ENCODE data around the gene CPEB1.

The CPEB1 gene

DNA sequence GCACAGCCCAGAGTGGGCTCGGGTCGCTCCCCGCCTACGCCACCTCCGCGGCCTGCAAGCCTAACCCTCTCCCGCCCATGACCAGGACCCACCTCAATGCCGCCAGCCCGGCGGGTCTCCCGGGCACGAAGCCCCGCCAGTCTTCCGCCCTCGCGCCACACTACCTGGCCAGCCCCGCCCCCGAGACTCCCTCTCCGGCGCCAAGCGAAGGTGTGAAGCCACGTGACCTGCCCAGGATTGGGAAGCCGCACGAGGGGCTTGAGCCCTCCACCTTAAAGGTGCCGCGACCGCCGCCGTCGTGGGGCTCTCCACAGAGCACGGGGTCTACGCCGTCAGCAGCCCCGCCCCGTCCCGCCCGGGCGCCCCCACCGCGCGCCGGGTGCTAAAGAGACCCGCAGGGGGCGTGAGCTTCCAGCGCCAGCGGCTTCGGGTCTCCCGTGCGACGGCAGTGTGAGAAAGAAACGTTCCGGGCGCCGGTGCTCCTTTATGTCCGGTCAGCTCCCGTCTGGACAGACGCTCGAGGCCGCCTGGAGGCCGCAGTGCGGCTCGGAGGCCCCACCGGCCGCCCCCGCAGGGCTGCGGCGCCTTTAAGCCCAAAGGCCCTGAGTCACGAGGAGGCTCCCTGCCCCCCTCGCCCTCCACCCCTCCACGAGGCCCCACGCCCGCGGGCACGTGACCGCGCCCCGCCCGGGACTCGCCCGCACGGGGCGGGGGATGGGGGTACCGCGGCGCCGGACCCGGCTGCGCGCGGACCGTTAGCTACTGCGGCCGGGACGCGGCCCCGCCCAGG, at the start of gene CPEB1:
Gene CPEB1 (minus strand): TSS at position 319 of the 790 bp plus-strand sequence. CDS start 18,904 bp downstream, outside the sequence.
- DNase-seq, result peak; percentile 31

DNA sequence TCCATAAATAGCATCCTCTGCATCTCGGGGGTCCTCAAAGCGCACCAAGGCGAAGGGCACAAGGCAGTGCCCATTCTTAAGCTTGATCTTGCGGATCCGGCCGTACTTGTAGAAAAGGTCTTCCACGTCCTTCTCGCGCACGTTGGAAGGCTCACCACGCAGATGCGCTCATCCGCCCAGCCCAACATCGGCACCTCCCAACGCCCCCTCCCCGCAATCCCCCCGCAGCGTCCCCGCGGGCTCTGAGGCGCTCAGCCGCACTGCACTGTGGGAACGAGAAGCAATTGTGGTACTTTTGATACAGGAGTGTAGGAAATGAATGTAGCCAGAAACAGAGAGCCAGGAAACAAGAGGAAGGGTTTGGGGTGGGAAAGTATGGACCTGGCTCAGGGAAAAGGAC, 45.0 kb upstream of the CPEB1 start:
- DNase-seq, result no peak

DNA sequence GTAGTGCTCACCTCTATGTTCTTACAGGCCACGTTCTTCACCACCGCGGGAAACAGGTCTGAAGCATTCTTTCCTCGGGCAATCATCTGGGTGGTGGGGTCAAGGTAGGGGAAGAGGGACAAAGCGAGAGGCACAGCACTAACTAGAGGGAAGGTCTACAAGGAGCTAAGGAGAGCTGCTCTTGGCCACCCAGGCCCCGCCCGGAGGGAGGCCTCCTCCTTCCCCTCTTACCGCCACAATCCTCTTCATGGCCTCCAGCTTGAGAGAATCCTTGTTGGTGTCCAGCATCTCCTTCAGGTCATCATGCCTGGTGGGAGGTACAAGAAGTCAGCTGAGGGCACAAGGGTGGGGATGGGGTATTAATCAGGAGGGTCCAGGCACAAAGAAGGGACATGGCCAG, 42.0 kb upstream of the CPEB1 start:
- no peak for DNase-seq

DNA sequence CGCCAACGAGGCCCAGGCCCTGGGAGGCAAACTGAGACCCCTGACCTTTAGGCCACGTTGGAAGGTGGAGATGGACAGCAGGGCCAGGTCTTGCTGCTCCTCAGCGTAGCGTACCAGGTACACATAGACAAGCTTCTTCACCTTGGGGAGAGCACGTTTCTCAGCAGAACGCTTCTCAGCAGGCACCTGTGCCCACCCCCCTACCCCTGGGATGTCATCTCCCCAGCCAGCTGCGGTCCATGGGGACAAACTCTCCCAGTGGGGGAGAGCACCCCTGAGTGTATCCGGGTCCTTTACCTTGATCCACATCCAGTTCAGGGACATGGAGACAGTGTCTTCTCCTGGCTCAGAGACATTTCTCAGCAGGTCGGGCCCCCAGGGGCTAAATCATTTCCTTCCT, 41.5 kb upstream of the CPEB1 start:
- DNase-seq, result no peak

DNA sequence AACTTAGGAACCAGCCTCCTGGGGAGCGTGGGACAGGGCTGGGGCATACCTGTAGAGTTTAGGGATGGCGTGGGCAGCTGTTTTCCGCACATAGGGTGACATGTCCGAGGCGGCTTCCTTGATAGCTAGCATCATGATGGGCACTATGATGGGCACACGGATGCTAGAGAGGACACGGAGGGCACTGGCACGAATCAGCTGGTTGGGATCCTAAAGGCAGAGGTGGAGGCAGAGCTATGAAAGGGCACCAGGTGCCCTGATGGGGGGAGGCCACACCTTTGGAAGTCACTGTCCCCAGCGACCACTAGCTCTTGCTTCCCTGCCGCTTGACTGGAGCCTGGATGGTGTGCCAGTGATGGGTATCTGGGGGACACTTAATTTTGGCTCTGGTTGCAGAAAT, 34.2 kb upstream of the CPEB1 start:
- no peak for DNase-seq

DNA sequence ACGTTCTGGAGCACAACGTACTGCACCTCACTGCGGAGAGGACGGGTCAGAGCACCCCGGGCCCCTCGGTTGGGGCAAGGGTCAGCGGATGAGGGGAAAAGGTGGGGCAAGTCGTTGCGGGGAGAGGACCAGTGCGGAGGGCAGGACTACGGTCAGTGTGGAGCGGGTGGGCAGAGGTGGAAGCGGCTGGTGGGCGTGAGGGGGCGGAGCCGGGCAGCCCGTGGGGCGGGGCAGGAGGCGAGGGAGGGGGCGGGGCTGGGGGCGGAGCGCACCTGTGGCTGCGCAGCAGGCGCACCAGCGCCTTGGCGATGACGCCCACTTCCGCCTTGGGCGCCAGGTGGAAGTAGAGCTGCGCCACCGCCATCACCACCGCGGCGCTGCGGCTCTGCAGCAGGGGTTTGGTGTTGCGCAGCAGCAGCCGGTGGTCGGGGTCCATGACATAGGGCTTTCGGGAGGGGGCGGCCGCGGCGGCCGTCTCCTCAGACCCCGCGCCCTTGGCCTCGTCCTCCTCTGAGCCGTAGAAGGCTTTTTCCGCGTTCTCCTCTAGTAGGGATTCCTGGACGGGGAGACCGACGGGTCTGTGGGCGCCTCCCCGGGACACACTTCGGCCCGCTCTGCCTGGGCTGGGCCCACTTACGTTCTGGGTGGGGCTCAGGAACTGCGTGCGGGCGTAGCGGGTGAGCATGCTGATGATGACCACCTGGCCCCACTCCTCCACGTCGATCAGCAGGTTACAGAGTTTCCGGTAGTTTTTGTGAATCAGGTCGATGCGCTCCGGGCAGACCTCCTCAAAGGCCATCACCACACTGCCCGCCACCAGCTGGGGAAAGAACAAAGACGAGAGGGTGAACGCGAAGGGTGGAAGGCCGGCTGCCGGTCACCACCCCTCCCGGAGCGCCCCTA, 33.3 kb upstream of the CPEB1 start:
- DNase-seq, result no peak

DNA sequence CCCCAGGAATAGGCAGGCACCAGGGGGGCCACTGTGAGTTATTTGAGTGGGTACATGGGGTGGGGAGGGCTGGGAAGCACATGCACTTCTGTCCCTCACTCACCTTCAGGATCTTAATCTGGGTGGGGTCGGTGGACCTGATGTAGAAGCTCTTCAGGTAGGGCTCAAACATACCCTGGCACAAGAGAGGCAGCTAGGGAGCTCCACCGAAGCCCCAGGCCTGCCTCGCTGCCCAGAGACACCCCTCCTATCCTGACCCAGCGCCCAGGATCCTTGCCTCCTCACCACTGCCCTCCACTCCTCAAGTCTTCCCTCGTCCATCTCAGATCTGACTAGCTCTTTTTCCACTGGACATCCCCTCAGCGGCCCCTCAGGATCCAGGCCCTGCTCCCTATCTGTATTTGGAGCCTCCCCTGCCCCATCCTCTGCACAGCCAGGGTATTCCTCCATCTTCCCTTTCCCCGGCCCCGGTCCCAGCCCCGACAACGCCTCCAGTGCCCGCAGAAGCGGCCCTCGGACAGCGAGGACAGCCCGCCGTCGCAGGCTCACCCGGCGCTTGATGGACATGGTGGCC, 32.5 kb upstream of the CPEB1 start:
- no peak for DNase-seq

DNA sequence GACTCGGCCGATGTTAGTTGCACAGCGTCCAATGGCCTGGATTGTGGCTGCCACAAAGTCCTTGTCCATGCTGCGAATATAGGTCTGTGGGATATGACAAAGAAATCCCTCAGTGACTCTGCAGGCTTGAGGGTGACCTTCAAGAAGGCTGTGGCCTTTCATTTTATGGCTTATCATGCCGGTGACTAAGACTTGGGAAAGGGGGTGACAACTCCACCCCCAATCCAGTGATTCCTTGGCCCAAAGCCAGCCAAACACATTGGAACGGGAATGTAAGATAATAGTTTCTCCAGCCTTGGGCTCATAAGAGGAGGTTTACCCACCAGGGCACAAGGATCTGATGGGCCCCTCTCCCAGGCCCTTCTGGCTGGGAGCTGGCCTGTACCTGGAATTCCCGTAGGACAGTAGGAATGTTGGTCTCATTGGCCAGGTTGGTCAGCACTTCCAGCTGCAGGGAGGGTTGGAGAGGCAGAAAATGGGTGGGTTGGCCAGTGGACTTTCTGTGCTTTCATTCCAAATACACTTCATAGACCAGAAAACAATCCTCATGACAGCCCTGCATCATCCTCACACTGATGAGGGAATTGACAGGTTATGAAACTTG, 30.7 kb upstream of the CPEB1 start:
- no peak for DNase-seq

DNA sequence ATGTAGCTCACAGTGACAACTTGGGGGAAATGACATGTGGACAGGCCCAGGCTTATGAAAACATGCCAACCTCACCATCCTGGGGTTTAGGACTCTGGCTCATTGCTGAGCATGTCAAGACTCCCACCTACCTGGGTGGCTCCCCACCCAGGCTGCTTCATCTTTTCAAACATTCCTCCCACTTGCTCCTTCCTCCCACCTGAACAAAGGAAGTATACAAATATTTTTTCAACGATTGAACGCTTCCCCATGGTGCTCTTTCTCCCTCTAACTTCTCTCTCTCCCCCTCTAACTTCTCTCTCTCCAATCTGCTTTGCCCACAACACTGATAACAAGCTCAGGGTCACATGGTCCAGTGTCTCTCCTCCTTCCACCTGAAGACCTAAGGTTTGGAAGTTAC, 27.7 kb upstream of the CPEB1 start:
- DNase-seq, result no peak

DNA sequence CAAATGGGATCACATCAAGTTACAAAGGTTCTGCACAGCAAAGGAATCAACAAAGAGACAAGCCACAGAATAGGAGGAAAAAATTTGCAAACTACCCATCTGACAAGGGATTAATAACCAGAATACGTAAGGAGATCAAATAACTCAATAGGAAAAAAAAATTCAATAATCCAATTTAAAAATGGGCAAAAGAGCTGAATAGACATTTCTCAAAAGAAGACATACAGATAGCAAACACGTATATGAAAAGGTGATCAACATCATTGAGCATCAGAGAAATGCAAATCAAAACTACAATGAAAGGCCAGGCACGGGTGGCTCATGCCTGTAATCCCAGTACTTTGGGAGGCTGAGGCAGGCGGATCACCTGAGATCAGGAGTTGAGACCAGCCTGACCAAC, 23.5 kb upstream of the CPEB1 start:
- no peak for DNase-seq

DNA sequence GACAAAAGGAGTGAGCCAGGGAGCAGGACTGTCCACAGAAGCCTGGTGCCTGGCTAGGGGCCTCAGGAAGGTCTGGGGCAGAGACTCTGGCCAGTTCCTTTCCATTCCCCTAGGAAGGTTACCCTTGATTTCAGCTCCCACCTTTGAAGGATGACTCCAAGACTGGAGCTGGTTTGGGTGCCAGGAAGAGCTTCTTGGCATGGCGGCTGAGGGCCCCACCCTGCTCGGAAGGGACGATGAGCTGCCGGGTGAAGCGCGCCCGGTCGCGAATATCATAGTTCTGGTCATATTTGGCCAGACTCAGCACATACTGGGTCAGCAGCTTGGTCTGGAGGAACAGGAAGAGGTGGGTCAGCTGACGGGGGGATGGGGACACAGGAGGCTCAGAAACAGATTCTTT, 19.4 kb upstream of the CPEB1 start:
- no peak for DNase-seq

DNA sequence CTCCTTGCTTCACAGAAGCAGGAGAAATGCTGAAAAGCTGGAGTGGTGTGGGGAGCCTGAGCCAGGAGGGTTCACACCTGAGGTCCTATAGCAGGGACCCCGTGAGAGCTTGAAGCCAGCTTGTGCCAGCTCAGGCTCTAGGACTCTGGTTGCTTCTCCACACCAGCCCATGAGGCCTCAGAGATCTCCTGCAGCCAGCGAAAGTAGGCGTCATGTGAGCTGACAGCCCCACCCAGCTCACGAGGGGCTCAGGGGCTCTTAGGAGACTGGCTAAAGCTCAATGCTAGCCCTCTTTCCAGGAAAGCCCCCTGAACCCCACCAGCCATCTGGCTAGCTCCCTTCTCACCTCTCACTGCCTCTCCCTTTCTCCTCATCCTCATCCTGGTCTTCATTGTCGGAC, 16.9 kb upstream of the CPEB1 start:
- no peak for DNase-seq

DNA sequence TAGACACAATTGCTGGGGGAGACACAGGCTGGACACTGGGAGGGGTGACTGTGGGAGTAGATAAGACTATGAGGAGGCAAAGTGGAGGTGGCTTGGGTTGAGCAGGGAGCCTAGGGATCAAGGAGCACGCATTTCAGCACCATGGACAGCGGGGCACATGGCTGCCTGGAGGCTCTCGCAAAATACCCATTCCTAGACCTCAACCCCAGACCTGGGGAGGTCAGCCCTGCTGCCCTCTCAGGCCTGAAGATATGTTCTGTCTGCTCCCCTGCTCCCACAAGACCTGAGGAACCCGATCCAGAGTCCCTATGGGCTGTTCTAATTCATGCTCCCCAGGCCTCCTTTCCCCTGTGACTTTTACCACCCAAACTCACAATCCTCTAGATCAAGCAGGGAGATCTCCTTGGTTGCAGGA, 16.0 kb upstream of the CPEB1 start:
- peak; percentile 42 for DNase-seq

DNA sequence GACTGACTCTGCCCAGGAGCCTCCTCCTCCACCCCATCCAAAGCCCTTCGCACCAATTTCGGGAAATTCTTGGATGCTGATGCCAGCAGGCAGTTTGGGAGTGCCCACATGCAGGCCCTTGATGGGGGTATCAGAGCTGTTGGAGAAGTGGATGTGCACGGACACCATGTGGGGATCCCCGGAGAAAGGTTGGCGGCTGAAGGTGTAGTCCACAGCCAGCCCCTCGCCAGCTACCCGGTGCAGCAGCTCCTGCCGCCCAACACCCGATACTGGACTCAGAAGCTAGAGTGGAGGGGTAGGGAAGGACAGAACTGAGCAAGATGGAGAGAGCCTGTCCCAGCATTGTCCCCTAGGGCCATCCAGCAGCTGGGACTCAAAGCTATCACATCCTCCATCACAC, 15.5 kb upstream of the CPEB1 start:
- no peak for DNase-seq

DNA sequence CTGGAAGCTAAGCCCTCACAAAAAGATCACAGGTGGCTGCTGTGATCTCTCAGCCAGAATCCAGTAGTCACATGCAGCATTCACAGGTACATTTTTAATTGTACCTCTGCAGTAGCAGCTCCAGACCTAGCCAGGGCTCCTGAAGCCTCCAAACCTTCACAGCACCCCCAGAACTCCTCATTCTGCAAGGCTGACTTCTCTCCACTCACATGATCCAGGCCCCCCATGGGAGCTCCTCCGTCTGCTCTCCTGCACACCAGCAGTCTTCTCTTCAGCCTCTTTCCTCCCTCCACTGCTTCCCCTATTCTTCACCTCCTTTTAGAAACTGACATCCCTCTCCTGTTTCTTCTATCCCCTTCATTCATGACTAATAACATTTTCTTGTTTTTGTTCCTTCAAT, 13.2 kb upstream of the CPEB1 start:
- no peak for DNase-seq

DNA sequence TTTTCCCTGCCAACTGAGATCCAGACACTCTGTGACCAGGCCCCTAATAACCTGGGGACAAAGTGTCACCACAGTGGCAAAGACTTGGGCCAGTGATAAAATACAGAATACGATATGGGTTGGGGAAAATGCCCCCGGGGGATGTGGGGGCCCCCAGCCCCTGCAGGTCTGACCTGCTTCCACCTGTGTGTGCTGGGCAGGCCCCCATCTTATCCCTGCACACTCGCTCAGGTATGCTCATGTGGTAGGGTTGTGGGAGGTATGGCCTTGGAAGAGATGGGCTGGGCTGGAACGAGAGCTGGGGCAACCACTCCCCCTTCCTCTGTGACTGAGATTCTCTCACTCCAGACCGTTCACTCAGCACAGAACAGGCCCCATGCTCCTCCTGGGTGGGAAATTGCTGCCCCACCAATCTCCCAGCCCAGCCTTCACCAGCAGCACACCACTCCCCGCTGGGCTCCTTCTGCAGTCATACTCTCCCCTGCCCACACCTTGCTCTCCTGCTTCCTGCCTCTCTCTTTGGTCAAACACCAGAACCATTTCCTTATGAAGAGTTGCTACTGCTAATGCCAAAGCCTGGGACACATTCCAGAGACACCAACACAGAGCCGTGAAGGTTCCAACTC, 9.6 kb upstream of the CPEB1 start:
- DNase-seq, result no peak

DNA sequence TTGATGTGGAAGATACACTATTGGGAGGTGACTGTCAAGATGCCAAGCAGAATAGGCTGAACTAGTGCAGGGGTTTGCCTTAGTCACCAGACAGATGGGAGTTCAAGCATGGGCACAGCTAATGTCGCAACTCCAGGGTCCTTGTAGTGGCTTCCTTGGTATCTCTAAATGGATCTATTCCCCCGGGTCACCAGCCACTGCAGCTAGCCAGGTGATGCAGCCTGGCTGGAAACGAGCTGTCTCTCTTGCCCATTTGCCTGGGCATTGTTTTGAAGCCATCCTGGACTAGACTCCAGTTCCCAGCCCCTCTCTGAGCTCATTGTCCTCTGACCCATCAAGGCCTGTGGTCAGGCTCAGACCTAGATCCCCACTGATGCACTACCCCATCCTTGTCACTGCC, 8.4 kb upstream of the CPEB1 start:
- no peak for DNase-seq

DNA sequence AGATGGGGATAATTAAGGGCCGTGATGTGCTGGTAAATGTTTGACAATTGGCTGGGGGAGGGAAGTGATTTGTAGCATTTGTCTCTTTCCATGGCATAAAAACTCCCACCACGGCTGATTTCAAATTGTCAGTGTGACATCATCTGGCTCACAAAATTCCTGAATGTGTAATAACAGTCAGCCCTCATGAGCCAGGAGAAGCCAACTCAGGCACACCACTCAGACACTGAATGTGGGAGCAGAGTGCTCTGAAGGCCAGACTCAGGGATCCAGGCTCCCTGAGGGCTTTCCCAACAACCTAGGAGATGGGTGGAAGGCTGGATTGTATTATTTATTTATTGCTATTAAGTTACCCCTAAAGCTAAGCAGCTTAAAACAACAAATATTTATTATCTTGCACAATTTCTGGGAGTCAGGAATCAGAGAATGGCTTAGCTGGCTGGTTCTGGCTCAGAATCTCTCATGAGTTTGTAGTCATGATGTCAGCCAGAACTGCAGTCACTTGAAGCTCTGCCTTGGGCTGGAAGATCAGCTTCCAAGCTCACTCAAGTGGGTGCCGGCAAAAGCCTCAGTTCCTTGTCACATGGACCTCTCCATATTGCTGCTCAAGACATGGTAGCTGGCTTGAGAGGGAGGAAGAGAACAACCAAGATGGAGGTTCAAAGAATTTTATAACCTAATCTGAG, 6.5 kb upstream of the CPEB1 start:
- no peak for DNase-seq

DNA sequence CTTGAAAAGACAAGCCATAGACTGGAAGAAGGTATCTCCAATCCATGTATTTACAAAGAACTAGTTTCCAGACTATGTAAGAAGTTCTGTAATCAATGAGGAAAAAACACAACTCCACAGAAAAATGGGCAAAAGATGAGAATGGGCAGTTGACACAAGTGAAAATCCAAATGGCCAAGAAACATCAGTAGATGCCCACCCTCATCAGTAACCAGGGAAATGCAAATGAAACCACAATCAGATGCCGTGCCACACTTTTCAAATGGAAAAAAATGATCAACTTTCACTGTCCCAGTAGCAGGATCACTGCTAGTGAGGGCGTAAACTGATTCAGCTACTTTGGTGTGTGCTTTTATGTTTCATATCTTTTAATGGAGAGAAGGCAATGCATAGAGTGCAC, 4.5 kb upstream of the CPEB1 start:
- no peak for DNase-seq

DNA sequence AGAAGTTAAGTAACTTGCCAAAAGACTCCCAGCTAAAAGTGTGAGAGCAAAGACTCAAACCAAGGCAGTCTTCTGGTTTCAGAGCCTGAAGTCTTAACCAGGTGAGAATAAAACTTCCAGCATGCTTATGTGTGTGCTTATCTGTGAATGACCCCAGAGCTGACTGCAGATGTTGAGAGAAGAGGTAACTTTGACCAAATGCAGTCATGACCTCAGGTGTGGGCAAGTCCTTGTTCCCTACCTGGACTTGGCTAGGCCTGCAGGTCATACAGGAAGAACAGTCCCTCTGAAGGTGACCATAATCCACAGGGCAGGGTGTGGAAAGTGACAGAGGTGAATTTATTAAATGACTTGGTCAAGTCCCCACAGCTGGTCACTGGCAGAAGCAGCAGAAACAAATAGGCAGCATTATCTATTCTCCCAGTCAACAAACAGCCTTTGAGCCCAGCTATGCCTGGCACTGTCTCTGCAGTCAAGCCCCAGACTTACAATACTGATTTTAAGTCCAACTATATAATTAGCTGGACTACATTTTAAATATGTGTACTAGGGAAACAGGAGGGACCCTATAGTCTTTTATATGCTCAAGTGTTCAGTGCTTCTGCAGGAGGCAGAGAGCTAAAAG, 3.0 kb upstream of the CPEB1 start:
- DNase-seq, result no peak

DNA sequence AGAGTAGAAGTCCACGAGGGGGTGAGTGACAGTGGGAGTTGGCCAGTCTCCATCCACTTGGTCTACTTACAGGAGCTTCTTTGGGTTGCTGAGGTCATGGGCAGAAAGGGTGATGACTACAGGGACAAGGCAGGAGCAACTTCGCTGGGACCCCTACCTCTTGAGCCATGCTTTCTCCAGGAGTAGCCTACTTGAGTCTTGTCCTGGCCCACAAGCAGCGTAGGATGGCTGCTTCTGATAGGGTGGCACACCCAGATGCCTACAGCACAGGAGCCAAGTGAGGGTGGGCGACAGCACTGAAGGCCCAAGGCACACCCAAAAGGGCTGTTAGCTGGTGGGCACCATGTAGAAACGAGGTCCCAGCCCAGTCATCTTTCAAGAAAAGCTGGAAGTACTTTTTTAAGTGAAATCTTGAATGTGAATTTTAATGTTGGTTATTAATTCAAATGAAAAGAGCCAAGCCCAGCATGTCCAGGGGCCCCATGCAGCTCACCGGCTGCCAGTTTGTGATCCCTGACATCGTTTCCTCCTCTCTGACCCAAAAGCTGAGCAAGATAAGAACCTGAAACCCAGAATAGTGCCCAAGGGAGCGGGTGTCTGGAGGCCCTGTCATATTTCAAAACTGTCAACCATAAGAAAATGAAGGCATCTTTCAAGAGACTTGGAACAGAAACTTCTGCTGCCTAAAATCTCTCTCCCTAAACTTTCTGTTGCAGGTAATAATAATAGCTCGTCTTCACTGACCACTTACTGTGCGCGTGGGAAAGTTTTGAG, 2.2 kb upstream of the CPEB1 start:
- no peak for DNase-seq
